Kidney tubule cell (primary cell): ENCODE results near the gene CXXC5.

Experiments
- DNase-seq: peaks from one replicate; pipeline ENCODE4 v3.0.0-alpha.2; 2018; ENCODE audit warnings: low spot score

Gene CXXC5

GRCh38 chr5:139664727-139665351 lies 16.7 kb downstream of the CXXC5 start:
- no peak for DNase-seq

DNA sequence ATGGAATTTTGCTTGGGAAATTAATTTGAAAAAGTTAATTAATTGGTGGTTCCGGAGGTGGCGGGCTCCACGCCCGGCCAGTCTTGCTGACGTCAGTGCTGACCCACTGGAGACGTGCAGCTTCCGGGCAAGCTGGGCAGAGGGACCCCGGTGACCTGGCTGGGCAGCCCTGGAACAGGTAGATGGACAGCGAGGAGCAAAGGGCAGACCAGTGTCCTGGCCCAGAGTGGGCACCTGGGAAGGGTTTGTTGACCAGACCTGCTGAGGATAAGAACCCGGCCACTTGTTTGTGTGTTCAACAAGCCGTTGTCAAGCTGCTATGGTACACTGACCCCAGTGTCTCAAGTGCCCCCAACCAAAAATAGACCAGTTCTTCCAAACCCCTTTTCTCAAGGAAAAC lies 17.5 kb downstream of the CXXC5 start:
- DNase-seq = no peak

- DNase-seq = no peak
Measured at GRCh38 chr5:139666551-139666950, 18.4 kb downstream of the CXXC5 start.

DNA sequence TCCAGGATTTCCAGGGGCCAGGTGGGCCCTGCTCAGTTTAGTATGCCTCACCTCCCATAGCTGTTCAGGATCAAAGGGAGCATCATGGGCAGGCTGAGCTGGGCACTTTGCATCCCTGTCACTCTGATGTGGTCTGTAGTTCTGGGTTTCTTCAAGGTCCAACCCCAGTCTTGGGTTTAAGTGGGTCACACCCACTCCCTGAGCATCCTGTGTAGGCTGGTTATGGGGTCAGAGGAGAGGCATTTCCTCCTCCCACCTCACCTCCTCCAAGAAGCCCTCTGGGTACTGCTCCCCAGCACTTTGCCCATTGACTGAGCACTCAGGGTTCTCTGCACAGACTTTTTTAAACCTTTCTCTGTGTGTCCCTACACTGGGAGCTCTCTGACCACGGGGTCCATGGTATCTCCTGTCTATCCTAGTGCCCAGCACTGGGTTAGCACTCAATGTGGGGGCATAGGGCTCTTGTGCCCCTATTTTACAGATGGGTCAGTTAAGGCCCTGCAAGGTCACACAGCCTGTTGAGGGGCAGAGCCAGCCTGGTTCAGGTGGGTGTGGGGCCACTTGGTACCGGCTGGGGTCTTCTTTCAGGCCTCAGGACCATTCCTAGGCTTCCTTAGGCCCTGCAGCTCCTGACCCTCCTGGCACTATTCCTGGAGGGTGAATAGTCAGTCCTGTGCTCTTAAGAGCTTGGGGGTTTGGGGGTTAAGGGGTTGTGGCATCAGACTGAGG lies 19.0 kb downstream of the CXXC5 start:
- peak; percentile 52 for DNase-seq

DNA sequence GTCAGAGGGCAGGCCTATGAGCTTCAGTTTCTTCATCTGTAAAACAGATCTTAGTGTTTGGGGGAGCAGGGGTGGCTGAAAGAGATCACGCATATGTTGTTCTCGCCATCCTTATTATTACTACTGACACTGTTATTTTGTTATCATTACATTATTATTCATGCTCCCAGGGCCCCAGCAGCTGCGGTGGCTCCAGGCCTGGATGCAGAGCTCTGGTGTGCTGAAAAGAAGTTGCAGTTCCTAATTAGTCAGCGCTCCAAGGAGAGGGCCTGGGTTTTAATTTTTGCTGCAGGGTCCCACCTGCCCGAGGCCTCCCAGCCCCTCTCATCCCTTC lies 19.5 kb downstream of the CXXC5 start:
- DNase-seq = peak; percentile 42

DNA sequence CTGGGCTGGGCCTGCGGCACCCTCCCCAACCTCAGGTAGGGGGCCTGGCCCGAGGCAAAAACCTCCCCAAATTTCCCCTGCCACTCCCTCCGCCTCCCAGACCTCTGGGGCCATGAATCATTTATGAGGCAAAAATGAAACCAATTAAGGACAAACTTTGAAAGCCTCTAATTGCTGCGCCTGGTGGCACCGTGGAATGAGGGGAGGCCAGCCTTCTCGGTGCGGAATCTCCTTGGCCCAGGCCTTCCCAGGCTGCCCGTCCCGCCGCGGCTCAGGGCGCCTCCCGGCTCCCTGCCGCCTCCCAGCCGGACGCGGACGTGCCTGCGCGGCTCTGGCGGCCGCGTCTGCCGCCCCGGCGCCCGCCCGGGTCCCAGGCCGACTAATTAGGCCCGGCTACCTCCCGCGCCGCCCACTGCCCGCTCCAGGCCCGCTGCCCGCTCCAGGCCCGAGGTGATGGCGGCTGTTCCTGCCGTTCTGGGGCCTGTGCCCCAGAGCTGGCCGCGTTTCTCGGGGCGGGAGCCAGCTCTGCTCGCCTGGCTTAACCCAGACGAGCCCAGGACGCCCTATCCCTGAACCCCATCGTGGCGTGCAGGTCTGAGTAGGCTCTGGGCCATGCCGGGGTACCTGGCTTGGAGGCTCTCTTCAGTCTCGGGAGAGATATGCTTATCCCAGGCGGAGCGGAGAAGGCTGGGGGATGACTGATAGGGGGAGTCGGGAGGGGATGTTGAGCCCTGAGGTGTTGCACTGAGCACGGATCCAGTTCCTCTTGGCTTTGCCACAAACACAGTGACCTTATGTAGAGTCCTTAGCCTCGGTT lies 20.1 kb downstream of the CXXC5 start:
- DNase-seq = peak; percentile 67

DNA sequence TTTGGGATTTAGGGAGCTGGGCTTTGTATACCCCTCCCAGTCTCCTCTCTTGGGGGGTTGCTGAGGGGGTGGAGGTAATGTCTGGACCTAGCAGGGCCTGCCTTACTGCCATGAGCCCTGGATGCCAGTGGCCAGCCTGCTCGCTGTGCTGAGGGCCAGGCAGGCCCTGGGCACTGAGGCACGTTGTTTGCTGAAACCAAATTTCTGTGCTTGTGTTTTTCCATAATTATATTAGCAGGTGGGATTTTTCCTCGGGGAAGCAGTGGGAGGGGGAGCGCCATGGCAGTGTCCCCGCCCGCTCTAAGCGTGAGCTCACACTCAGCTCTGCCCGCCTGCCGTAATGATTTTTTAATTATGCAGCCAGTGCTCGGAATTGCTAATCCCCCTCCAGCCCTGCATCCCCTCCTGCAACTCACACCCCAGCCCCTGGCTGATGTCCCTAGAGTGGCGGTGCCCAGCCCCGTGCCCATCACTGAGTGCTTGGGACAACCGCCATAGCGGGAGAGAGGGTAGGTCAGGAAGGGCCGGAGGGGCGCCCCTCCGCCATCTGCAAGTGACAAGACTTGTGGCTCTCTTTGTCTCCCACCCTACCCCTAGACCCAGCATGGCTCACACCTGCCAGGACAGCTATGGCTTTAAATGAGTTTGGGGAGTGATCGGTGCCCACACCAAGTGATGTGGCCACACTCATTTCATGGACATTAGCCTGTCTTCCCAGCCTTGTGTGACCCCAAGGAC lies 20.9 kb downstream of the CXXC5 start:
- no peak for DNase-seq

- DNase-seq = peak; percentile 1
Measured at GRCh38 chr5:139669662-139670368, 21.7 kb downstream of the CXXC5 start.

- DNase-seq = peak; percentile 68
Measured at GRCh38 chr5:139670369-139671095, 22.4 kb downstream of the CXXC5 start.

GRCh38 chr5:139671096-139671841 lies 23.1 kb downstream of the CXXC5 start:
- peak; percentile 52 for DNase-seq

DNA sequence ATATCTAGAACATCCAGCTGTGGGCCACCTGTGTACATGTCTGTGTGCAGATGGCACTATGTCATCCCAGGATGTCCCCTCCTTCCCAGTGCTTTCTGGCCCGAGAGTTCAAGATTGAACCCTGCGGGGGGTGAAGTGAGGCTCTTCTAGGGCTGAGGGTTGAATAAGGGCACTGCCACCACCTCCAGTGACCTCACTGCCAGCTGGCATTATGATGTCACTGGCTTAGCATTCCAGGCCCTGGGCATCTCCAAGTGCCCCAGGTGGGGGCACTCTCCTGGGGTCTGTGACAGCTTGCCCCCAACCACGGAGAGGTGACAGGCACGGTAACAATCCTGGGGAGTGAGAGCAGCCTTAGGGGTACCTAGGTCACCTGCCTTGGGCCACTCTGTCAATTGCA lies 27.1 kb downstream of the CXXC5 start:
- DNase-seq = peak; percentile 40

- no peak for DNase-seq
Measured at GRCh38 chr5:139675825-139676224, 27.7 kb downstream of the CXXC5 start.

DNA sequence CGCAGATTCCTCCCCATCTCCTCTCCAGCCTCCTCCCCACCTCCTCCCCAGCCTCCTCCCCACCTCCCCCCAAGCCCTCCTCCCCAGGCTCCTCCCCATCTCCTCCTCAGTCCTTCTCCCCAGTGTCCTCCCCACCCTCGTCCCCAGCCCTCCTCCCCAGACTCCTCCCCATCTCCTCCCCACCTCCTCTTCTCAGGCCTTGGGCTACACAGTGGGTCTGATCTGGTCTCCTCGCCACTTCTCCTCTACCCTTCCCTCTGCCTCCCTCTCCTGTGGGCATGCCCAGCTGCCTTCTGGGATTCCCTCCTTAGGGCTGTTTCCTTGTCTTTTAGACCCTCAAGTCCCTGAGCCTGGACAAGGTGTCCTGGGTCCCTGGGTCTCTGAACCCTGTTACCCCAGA lies 28.3 kb downstream of the CXXC5 start:
- DNase-seq = no peak

DNA sequence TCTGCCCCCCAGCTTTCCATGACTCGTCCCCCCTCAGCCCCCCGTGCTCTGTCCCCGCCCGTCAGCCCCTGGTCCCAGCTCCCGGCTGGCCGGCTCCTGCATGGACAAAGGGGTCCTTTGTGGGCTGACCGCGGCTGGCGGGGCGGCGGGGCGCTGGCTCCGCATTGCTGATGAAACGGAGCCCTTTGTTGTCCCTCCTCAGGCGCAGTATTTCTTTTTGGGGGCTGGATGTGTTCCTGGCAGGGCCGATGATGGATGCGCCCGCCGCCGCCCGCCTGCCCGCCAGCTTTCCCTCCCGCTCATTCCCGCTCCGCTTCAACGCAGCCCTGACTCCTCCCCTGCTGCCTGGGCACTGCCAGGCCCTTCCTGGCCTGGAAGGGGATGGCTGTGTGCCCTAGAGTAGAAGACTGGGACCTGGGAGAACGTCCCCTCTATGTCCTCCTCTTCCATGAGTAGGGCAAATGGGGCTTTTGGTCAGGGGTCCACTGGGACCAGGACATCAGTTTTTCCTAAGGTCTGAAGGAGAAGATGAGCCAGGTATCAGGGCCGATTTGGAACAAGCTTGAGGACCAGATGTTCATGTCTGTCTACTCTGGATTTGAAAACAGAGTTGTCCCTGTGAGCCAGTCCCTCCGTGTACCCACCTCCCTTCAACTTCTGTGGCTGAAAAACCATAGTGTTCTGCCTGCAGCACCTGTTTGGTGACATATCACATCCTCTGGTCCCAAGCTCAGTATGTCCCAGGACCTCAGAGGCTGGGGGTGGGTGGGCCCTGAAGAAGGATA lies 29.0 kb downstream of the CXXC5 start:
- peak; percentile 55 for DNase-seq

GRCh38 chr5:139677736-139678613 lies 29.8 kb downstream of the CXXC5 start:
- DNase-seq = no peak

DNA sequence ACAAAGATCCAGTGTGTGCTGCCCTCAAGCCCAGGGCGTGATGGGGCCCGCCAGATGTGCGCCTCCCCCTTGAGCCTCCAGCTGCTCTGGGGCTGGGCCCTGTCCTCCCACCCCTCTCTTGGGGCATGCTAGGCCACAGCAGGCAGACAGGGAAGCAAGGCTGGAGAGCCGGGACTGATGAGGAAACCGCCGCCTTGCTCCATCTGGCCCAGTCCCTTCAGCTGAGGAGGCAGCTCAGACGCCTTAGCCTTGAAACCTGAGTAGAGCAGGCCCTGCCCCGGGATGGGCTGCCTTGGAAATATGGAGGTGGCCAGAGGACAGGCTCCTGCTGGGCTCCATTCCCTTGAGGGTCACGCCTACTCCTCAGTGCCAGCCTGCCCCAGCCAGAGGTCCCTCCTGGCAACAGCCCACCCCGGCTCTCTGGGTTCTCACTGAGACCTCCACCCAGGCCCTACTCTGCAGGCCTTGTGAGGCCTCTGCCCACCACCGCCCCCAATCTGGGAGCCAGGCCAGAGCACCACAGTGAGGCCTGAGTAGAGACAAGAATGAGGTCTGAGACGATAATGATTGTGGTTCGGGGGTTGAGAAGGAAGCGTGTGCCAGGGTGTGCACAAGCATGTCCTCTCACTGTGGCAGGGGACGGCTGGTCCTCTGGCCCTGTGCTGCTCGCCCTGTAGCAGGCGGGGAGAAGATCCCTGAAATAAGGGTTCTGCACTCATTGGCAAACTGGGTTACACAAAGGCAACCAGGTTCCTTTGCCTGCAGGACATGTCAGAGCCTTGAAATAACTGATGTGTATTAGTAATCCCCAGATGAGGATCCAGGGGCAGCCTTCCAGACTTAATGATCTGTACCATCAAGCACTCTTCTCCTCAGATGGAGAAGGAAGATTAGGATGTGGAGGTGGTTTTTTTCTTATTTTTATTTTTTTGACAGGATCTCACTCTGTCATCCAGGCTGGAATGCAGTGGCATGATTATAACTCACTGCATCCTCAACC lies 30.9 kb downstream of the CXXC5 start:
- DNase-seq = no peak
